NT2/D1 (cell line): Measurements from ENCODE around the gene CSF2.

Source experiments
- DNase-seq: peaks from one replicate; pipeline ENCODE4 v3.0.0-alpha.2; 2011; ENCODE audit warnings: low read depth, low spot score
- H3K27me3 ChIP-seq: 2 replicates; pipeline ENCODE4 v1.6.0; 2011; ENCODE audit warnings: mild to moderate bottlenecking; ENCODE audit not compliant: insufficient read length, insufficient read depth
- H3K36me3 ChIP-seq: 2 replicates; pipeline ENCODE4 v1.6.1; 2011; ENCODE audit warnings: mild to moderate bottlenecking, low read length, mixed read lengths; ENCODE audit not compliant: insufficient read depth, insufficient read length
- H3K4me1 ChIP-seq: 2 replicates; pipeline ENCODE4 v1.5.1; 2011; ENCODE audit not compliant: insufficient read depth, insufficient read length
- H3K4me3 ChIP-seq: 2 replicates; pipeline ENCODE4 v1.5.1; 2011; ENCODE audit warnings: low read depth; ENCODE audit not compliant: insufficient read length
- H3K9ac ChIP-seq: 2 replicates; pipeline ENCODE4 v1.6.0; 2011; ENCODE audit warnings: low read depth; ENCODE audit not compliant: insufficient read length
- H3K9me3 ChIP-seq: 2 replicates; pipeline ENCODE4 v1.5.1; 2011; ENCODE audit warnings: mild to moderate bottlenecking, low read length; ENCODE audit not compliant: insufficient read depth
- SUZ12 ChIP-seq: IDR thresholded peaks from 2 replicates; pipeline ENCODE4 v1.6.1; 2011; ENCODE audit not compliant: insufficient read length, insufficient read depth; ENCODE audit errors: extremely low read depth
- YY1 ChIP-seq: IDR thresholded peaks from 2 replicates; pipeline ENCODE4 v1.6.1; 2011; ENCODE audit not compliant: insufficient read length, insufficient read depth
- ZNF274 ChIP-seq: IDR thresholded peaks from 2 replicates; pipeline ENCODE4 v1.6.1; 2011; ENCODE audit warnings: mild to moderate bottlenecking, low read depth, low read length

The CSF2 gene

DNA sequence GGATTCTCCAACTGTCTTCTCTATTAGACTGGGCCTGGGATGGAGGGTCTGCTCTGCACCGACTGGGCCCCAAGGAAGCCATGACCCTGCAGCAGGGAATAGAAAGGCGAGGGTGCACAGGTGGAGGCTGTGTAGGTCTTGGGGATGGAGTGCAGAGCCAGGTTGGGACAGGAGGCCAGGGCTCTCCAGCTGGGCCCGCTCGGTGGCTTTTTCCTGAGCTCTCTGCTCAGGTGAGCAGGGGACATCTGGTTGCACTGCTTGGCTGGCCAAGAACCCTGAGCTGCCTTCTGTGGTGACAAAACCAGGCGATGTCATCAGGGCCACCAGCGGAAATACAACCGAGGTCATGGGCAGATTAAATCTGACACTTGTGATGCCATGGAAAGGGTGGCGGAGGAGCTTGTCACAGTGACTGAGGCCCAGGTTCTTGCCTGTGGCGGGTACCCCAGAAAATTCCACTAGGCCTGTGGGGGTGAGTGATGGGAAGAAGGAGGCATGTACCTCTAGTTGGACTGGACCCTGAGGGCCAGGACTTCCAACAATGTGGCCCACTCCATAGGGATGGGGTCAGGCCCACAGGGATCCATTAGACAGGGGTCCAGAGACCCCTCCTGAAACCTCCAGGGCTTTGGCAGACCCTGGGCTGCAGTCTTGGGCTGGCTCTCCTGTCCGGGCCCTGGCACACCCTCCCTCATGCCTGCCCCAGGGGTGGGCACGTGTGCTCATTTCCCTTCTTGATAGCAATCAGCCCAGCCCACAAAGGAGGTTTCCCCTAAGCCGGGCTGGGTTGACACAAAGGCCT lies 17.6 kb upstream of the CSF2 start:
- no peak for DNase-seq
- TF ChIP-seq YY1: no peak
- TF ChIP-seq SUZ12: no peak
- no peak for TF ChIP-seq ZNF274
- no peak overlapping the region for H3K4me3 ChIP-seq
- H3K9me3 ChIP-seq: no peaks in the 10 kb centered on the region
- no peaks in the 10 kb centered on the region for H3K4me1 ChIP-seq
- no peaks in the 10 kb centered on the region for H3K36me3 ChIP-seq
- H3K9ac ChIP-seq: no peak overlapping the region
- no peaks in the 10 kb centered on the region for H3K27me3 ChIP-seq

DNA sequence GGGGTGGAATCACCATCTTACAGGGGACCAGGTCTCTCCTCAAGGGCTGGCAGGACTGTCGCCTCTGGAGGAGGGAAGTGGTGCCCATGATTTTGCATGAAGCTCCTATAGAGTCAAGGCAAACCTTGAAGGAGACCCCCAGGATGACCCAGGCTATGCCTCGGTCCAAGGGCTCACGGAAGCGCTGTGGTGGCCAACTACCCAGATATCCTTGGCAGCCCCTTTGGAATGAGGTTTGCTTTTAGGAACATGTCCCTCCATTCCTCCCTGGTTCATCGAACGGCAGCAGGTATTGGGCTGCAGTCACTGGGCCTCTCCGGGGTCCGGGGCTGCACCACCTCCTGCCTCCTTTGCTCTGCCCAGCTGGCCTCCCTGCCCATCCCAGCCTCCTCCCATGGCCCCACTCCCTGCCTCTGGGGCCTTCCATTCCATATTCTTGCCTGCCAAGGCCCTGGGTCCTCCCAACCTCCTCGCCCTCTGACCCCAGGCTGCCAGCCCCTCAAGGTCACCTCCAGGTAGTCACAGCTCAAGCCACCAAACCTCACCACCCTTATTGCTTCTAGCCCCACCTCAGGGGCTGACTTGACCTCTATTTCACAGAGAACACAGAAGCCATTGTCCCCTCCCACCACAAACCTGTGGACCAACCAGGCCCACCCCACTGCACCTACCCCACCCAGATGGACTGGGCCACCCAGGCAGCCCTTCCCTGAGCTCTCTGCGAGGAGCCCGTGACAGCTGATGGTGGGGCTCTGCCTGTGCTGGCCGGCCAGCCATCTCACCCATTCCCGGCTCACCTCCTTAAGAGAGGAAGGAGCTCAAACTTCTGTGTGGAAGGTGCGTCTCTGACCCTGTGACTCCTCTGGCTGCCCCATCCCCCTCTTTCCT lies 16.7 kb upstream of the CSF2 start:
- no peaks in the 10 kb centered on the region for H3K27me3 ChIP-seq
- DNase-seq: no peak
- no peak for TF ChIP-seq YY1
- TF ChIP-seq SUZ12: no peak
- TF ChIP-seq ZNF274: no peak
- H3K4me1 ChIP-seq: no peaks in the 10 kb centered on the region
- H3K36me3 ChIP-seq: no peaks in the 10 kb centered on the region
- H3K9ac ChIP-seq: no peak overlapping the region
- H3K4me3 ChIP-seq: no peak overlapping the region
- no peaks in the 10 kb centered on the region for H3K9me3 ChIP-seq

DNA sequence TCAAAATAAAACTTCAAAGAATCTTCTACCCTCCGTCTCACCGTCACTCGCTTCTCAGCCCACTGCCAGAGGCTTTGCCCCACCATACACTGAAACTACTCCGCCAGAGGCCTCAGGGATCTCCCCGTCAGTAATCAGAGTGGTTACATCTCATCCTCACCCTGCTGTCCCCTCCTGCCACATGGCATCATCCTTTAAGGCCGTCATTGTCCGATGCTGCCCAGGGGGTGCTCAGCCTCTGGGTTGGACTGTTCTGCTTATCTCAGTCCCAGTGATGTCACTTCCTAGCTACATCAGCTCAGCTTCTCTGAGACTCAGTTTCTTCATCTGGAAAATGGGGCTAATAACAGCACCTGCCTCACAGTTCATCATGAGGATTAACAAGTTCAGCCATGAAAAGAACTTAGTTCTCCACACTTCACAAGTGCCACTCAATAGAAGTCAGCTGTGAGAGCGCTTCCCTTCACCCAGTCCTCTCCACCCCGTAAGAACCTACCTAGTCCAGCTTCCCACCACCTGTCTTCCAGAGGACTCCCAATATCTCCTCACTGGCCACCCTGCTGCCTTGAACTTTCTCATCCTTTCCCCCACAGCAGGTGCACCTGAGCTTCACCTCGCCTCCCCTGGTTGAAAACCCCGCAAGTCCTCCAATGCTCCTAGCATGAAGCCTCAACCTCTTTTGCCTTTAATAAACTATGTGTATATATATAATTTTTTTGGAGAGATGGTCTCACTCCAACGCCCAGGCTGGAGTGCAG lies 15.9 kb upstream of the CSF2 start:
- H3K9ac ChIP-seq: no peak overlapping the region
- no peak overlapping the region for H3K4me3 ChIP-seq
- H3K9me3 ChIP-seq: no peaks in the 10 kb centered on the region
- no peaks in the 10 kb centered on the region for H3K4me1 ChIP-seq
- no peaks in the 10 kb centered on the region for H3K36me3 ChIP-seq
- no peaks in the 10 kb centered on the region for H3K27me3 ChIP-seq
- DNase-seq: no peak
- no peak for TF ChIP-seq SUZ12
- TF ChIP-seq YY1: no peak
- no peak for TF ChIP-seq ZNF274

DNA sequence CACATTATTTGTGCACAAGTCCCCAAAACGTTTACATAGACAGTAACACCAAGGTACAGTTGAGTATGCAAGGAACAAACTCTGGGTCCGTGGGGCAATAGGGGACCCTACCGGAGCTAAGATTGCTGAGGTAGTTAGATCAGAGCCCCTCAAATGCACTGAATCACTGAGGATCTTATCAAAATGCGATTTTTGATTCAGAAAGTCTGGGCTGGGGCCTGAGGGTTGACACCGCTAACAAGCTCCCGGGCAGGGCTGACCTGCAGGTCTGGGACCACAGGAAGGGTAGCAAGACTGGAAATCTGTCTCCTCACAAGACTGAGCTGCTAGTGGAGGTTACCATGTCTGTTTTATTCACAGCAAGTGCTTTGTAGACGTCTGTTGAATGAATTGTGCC lies 14.9 kb upstream of the CSF2 start:
- no peak for TF ChIP-seq SUZ12
- no peak for TF ChIP-seq ZNF274
- no peak for TF ChIP-seq YY1
- Histone ChIP-seq H3K27me3 (no peaks in the 10 kb centered on the region), H3K9me3 (no peaks in the 10 kb centered on the region), H3K4me3 (no peak overlapping the region), H3K4me1 (no peaks in the 10 kb centered on the region), H3K9ac (no peak overlapping the region), H3K36me3 (no peaks in the 10 kb centered on the region)
- no peak for DNase-seq

DNA sequence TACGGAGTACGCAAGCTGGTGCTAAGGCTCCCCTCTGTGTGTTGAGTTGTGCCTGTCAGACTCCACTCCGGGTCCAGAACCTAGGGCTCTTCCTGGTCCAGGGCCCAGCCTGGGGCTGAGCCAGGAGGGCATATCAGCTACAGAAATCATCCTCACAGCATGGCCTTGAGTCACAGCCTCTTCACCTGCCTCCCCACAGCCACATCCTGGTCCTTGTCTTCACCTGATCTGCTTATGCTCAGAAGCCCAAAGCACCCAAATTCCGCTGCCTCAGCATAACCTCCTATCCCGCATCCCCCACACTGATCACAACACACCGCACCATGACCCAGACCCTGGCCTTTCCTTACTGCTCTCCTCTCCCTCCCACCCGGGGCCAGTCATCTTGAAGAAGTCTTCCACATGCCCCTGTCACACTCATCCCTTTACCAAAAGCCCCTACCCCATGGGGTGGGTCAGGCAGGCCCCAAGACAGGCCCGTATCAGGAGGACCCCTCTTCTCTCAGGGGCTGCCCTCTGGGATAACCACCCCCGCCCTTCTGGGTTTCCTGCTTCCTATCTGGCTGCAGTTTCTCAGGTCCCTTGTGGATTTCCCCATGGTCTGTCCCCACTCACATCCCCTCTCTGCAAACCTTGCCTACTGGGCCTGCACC lies 14.4 kb upstream of the CSF2 start:
- TF ChIP-seq YY1: no peak
- no peak for TF ChIP-seq SUZ12
- H3K9me3 ChIP-seq: no peaks in the 10 kb centered on the region
- no peak for DNase-seq
- H3K9ac ChIP-seq: no peak overlapping the region
- no peak overlapping the region for H3K4me3 ChIP-seq
- H3K4me1 ChIP-seq: peaks cover 2% of the 10 kb centered on the region
- no peaks in the 10 kb centered on the region for H3K36me3 ChIP-seq
- H3K27me3 ChIP-seq: no peaks in the 10 kb centered on the region

DNA sequence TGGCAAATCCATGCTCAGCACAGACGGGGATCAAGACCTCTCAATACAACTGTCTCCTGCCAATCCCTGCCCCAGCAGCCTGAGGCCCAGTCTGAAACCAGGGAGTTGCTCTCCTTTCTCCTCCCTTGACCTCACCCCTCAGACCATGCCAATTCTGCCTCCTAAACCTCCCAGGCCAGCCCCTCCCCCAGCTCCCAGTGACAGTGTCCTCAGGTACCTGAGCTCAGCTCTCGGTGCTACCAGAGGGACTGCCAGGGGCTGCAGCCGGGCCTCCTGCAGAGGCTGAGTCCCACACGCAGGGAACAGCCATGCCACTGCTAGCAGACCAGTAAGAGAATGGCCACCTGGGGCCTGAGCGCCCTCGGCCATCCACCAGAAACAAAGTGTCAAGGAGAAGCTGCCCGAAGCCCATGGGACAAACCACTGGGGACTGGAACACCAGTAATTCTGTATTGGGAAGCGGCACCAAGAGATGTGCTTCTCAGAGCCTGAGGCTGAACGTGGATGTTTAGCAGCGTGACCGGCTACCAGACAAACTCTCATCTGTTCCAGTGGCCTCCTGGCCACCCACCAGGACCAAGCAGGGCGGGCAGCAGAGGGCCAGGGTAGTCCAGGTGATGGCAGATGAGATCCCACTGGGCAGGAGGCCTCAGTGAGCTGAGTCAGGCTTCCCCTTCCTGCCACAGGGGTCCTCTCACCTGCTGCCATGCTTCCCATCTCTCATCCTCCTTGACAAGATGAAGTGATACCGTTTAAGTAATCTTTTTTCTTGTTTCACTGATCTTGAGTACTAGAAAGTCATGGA lies 13.7 kb upstream of the CSF2 start:
- no peaks in the 10 kb centered on the region for H3K27me3 ChIP-seq
- no peak for DNase-seq
- no peaks in the 10 kb centered on the region for H3K9me3 ChIP-seq
- H3K4me1 ChIP-seq: peaks cover 3% of the 10 kb centered on the region
- no peak overlapping the region for H3K9ac ChIP-seq
- H3K36me3 ChIP-seq: no peaks in the 10 kb centered on the region
- TF ChIP-seq ZNF274 (no peak), YY1 (no peak), SUZ12 (no peak)
- H3K4me3 ChIP-seq: no peak overlapping the region
